K562 (cell line): ENCODE results near the gene LRP4. TPM values are rescaled to one million over a fixed set of nuclear protein-coding genes. Genes with fewer than 3 reads are reported as not detected.

Experiments used
- CAMTA2 ChIP-seq: fragments of 250-450 bp; sonication (Bioruptor Pico); conservative IDR thresholded peaks from 2 replicates; pipeline ENCODE4 v1.5.1; 2022
- CREB3 ChIP-seq: fragments of 450-650 bp; conservative IDR thresholded peaks from 2 replicates; pipeline ENCODE4 v1.6.1; 2016; ENCODE audit warnings: missing genetic modification characterization, low read depth, mild to moderate bottlenecking, missing compliant biosample characterization, moderate library complexity
- CTCF ChIP-seq, 3 experiments: IDR thresholded peaks in 2 of 3; conservative IDR thresholded peaks in 1 of 3; 2 replicates each; pipeline ENCODE4 v1.5.1; 2011 to 2012; ENCODE audit warnings: low read length in 3 of 3, mild to moderate bottlenecking in 3 of 3, control low read depth in 2 of 3, improper control_type of control experiment in 1 of 3, inconsistent platforms in 1 of 3, low read depth in 1 of 3, mixed read lengths in 1 of 3, moderate library complexity in 1 of 3; ENCODE audit not compliant: insufficient read depth in 2 of 3
- DIDO1 ChIP-seq: fragments of 450-650 bp; IDR thresholded peaks from 2 replicates; pipeline ENCODE4 v1.6.1; 2016; ENCODE audit warnings: low read depth, missing biosample characterization, missing genetic modification characterization
- IRF2 ChIP-seq: sonication (generic); formaldehyde crosslinking; IDR thresholded peaks from 2 replicates; pipeline ENCODE4 v1.8.1; 2022; ENCODE audit warnings: mild to moderate bottlenecking, missing genetic modification reagents
- NFRKB ChIP-seq: fragments of 450-650 bp; IDR thresholded peaks from 2 replicates; pipeline ENCODE4 v1.6.1; 2016; ENCODE audit warnings: low read depth
- RBM14 ChIP-seq: fragments of 200-400 bp; formaldehyde crosslinking; IDR thresholded peaks from 2 replicates; pipeline ENCODE4 v1.6.1; 2018; ENCODE audit warnings: low read depth, mild to moderate bottlenecking, low read length, moderate library complexity, borderline replicate concordance; ENCODE audit not compliant: insufficient read depth
- REST ChIP-seq, 2 experiments: fragments of 450-650 bp; formaldehyde crosslinking in 1 of 2; IDR thresholded peaks; 2 replicates each; pipeline versions ENCODE4 v1.4.0 to v1.6.1; 2014 to 2020; ENCODE audit warnings: mild to moderate bottlenecking in 2 of 2, borderline replicate concordance in 1 of 2, low read depth in 1 of 2
- RFX1 ChIP-seq: fragments of 450-650 bp; IDR thresholded peaks from 2 replicates; pipeline ENCODE4 v1.6.1; 2016; ENCODE audit warnings: mild to moderate bottlenecking, moderate library complexity
- XRCC5 ChIP-seq: fragments of 200-400 bp; formaldehyde crosslinking; IDR thresholded peaks from 2 replicates; pipeline ENCODE4 v1.6.1; 2017; ENCODE audit warnings: low read depth, mild to moderate bottlenecking, low read length
- ZBTB33 ChIP-seq: sonication (generic); formaldehyde crosslinking; IDR thresholded peaks from 2 replicates; pipeline ENCODE4 v1.8.1; 2023; ENCODE audit warnings: mild to moderate bottlenecking, missing genetic modification reagents
- ZFP36 ChIP-seq: fragments of 150-350 bp; IDR thresholded peaks from 2 replicates; pipeline ENCODE4 v1.6.1; 2018; ENCODE audit warnings: low read length, low read depth; ENCODE audit not compliant: partially characterized antibody
- polyA plus RNA-seq, 8 experiments: library from polyadenylated mRNA; depleted of rRNA in 4 of 8; stranded (reverse) in 5 of 8; unstranded in 3 of 8; fragments of >200 nt; fragmentation: Nextera tagmentation in 2 of 8; fragmentation: Illumina TruSeq in 1 of 8; extraction: Ambion mirVana in 2 of 8; extraction: Trizol in 1 of 8; gene quantifications; 2 replicates each; pipeline versions ENCODE4 v1.2.1 to v1.2.3, GENCODE V29; 2011 to 2014; ENCODE audit warnings: inconsistent platforms in 1 of 8, missing spikeins in 1 of 8
- total RNA-seq, 7 experiments: library from RNA; depleted of rRNA in 6 of 7; stranded (reverse); fragments of >200 nt in 6 of 7; fragmentation: Illumina TruSeq in 2 of 7; extraction: Trizol in 2 of 7; gene quantifications; 2 replicates each; pipeline versions ENCODE4 v1.2.1 to v1.2.3, GENCODE V29; 2011 to 2021; ENCODE audit warnings: low replicate concordance in 1 of 7

LRP4 gene
- total and polyA plus RNA-seq, 9 of the 15 experiments (the other 6 are each of a cell fraction or from before 2014, with no cell fraction given): 0.04 to 0.54 (median 0.10) TPM

- TF ChIP-seq REST (IDR thresholded peaks at IDR 0.05; ENCODE audit: borderline replicate concordance) (no peak), REST (CRISPR knock-in tag; IDR thresholded peaks at IDR 0.05; ENCODE audit: low read depth) (no peak), ZBTB33 (no peak), ZFP36 (no peak), DIDO1 (no peak), RBM14 (no peak), XRCC5 (no peak), CTCF (IDR thresholded peaks at IDR 0.05 in 2 of 3, conservative IDR thresholded peaks at IDR 0.05 in 1 of 3; ENCODE audit: insufficient read depth in 2 of 3, low read depth in 1 of 3, low read length in 3 of 3) (no peak), RFX1 (no peak), CREB3 (tag) (no peak), IRF2 (CRISPR knock-in tag) (no peak), CAMTA2 (CRISPR knock-in tag) (no peak), NFRKB (no peak)
Observed at GRCh38 chr11:46832511-46833214, 85.7 kb downstream of the LRP4 start (continued).
